LoVo (cell line): ENCODE results near the gene CRTC1.
A peak's percentile ranks its signal among the peaks of the same experiment; 100 is the strongest.

Source experiments
- DNase-seq: peaks from one replicate; pipeline ENCODE4 v3.0.0-alpha.2; 2016; ENCODE audit warnings: low spot score

Gene CRTC1

DNA sequence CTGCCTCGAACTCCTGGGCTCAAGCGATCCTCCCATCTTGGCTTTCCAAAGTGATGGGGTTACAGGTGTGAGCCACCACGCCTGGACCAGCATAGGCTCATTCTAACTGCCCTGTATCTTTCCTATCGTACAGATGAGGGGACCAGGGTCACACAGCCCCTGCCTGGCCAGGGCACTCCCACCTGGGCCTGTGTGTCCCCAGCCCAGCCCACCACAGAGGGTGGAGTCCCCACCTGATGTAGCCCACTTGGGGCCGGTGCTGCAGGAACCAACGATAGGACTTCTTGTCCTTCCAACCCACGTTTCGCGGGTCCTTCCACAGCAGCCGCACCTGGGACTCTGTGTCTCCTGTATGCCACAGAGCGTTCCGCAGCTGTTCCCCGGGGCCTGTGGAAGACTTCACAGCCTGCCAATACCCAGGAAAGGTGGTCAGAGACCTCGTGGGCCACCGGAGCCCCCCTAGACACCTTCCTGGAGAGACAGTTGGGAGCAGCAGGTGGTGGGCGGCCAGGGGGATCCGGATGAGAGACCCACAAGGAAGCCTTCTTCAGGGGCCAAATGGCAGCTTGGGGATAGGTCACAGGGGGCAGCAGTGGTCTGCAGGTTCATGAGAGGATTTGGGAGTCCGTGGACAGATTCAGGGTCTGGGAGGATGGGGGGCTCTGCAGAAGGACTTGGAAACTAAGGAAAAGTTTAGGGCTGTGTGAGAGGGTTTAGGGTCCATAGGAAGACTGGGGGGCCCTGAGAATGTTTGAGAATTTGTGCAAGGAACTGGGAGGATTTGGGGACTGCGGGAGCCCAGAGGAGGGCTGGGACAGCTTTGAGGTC is 100.7 kb downstream of the CRTC1 start:
- no peak for DNase-seq

DNA sequence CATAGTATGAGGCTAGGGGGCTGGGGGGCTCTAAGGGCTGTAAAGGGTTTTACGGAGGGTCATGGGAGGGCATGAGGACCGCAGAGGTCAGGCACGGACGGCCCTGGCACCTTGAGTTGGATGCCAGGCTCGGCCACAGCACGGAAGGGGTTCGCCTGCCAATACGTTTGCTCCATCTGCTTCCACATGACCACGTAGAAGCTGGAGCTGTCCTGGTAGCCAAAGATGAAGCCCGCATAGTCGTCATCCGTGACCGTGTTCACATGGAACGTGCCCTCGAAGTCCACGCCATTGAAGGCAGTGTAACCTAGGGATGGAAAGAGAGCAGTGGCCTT is 101.3 kb downstream of the CRTC1 start:
- DNase-seq: no peak

DNA sequence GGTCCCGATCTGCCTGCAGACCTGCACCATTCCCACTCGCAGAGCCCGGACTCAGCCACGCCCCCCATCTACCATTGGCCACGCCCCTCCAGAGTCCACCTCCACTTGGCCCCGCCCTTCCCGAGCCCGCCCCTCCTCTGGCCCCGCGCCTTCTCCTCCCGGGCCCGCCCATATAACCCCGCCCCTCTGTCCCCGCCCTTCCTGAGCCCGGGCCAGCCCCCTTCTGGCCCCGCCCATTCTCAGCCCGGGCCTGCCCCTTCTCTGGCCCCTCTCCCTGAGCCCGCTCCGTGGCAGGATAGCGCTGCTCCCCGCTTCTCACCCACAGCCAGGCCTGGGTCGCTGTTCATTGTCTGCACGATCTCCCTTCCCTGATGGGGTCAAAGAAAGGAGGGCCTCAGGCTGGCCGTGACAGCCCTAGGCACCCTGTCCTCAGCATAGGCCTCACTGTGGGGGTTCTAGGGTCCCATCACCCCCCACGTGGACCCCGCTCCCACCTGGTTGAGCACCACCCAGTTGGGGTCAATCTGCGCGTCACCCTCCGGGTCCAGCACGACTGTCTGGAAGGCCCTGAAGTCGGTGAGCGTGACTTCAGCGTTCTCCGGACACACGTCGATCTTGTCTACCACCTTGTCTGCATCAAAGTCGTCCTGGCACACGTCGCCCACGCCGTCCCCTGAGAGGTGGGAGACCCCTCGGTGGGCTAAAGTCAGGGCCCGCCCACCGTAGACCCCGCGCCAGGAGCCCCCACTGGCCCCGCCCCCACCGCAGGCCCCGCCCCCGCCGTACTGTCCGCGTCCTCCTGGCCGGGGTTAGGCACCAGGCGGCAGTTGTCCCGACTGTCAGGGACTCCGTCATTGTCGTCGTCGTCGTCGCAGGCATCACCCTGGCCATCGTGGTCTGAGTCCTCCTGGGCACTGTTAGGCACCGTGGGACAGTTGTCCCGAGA is 102.0 kb downstream of the CRTC1 start:
- DNase-seq: peak; percentile 62

DNA sequence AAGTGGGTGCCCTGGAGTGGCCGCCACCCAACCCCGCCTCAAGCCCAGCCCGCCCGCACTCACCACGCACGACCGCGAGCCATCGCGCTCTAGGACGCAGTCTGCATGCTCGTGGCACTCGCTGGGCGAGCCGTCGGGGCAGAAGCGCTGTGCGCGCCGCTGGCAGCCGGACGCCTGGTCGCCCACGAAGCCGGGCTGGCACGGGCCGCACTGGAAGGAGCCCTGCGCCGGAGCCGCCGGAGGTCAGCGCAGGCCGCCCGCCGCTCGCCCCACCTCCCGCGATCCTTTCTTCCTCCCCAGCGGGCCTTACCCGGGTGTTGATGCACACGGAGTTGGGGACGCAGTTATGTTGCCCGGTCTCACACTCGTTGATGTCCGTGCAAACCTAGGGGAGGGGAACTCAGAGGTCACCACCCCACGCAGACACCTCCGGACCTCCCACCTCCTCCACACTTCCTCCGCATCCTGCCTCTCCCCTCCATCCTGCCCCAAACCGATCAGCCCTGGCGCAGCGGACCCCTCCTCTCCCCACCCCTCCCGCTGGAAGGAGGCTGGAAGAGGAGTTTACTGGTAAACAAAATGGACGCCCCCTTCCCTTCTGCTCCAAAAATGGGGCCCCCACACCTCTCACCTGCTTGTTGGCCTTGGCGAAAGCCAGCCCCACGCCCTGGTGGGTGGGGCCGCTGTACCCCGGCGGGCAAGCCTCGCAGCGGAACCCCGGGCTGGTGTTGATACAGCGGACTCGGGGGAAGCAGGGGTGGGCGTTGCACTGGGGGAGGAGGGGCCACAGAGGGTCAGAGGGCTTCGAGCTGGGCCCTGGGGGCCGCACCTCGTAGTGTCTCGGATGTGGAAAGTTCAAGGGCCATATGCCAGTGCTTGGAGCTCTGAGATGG is 105.3 kb downstream of the CRTC1 start:
- DNase-seq: no peak

GRCh38 chr19:18789422-18789869 is 106.0 kb downstream of the CRTC1 start:
- no peak for DNase-seq

DNA sequence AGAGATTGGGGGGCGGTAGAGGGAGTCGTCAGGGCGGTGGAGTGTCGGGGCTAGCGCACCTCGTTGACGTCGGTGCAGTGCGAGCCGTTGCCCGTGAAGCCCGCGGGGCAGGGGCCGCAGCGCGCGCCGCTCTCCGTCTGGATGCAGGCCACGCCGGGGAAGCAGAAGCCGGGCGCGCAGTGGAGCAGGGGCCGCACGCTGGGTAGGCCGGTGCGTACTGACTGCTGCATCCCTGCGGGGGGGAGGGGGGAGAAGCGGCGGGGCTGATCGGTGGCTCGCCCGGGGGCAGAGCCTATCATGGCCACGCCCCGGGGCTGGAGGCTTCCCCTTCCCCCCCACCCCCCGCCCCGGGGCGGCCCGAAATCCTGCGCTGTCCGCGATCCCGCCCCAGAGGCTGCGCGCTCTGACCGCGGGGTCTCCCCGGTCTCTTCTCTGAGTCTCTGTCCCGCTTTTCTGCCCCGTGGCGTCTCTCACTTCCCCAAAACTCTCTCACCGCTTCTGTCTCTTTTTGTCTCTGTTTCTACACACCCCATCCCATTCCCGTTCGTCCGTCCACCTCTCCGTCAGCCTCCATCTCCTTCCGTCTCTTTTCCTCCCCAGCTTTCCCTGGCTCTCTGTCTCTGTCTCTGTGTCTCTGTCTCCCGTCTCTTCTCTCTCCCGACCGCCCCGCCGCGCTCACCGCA is 106.5 kb downstream of the CRTC1 start:
- DNase-seq: no peak

DNA sequence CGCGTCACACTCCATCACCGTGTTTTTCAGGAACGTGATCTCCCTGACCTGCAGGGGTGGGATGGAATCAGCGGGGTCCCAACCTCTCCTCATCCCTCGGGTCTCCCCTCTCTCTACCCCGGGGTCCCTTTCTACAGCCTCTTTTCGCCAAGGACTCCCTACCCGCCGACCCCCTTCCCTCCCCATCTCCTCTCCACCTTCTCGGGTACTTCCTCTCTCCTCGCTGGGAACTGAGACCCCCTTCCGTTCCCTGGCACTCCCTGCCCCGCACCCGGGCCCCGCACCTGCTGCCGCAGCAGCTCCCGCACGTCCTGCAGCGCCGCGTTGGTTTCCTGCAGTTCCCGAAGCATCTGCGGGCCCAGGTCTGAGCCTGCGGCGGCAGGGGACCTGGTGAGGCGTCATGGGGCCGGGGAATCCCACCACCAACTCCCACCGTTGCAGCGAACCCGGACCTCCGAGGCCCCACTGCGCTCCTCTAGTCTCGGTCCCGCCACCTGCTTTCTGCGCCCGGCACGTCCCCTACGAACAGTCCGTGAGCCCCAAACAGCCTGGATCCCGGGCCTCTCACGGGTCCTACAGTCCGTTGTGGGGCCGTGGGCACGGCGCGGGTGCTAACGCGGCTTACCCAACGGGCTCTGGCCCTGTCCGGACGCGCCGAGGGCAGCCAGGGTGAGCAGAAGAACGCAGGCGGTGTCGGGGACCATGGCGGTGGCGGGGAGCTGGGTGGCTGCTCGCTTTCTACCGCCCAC is 107.3 kb downstream of the CRTC1 start, which contains the start of gene COMP:
Gene COMP (minus strand): TSS at position 740 of the 749 bp plus-strand sequence. CDS start 36 bp downstream, at position 704.
- no peak for DNase-seq

DNA sequence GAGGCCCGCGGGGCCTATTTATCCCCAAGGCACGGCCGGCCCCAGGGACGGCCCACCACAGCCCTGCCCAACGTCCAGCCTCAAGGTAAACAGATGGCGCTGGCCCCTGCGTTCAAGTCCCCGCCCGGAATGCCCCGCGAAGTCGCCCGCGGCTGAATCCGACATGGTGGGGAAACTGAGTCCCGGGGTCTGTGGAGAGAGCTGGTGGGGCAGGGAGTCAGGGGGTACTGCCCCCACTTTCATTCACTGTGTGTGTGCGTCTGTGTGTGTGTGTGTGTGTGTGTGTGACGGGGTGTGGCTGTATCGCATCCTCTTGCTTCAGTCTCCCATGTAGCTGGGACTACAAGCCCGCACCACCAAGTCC is 107.8 kb downstream of the CRTC1 start:
- DNase-seq: no peak

GRCh38 chr19:18792661-18793060 is 109.2 kb downstream of the CRTC1 start:
- DNase-seq: no peak

DNA sequence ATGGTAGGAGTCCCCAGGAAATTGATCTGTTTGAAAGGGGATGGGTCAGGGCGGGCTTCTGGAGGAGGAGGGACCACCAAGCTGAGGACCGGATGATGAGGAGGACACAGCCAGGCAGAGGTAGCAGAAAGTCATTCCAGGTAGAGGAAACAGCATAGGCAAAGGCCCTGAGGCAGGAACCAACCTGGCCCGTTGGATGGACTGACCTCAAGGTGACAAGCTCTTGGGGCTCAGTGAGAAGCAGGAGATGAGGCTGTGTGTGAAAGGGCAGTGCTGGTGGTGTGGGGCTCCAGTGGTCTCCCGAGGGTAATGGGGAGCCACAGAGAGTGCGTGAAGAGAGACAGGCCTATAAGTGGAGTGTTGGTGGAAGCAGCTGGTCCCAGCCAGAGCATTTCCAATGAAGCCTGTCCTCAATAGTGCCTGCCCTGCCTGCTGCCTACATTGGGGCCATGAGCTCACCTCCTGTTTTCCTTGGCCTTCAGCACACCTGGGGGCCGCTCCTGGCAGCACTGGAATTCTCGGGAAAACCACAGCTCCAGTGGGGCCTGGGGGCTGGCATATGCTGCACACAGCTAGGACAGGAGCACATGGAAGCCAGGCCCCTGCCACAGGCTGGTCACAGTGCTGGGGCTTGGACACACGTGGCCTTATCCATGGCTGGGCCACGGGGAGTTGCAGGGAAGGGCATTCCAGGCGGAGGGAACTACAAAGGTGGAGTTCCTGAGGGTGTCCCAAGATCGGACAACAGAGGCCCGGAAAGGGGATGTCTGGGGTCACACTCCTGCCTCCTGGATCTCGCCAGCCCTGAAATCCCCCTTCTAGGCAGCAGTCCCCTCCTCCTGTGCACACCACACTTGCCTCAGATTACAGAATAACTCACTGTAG is 109.9 kb downstream of the CRTC1 start:
- DNase-seq: no peak

GRCh38 chr19:18794029-18794313 is 110.5 kb downstream of the CRTC1 start:
- DNase-seq: no peak

- DNase-seq: no peak
These were observed 111.2 kb downstream of the CRTC1 start for GRCh38 chr19:18794692-18795091.

DNA sequence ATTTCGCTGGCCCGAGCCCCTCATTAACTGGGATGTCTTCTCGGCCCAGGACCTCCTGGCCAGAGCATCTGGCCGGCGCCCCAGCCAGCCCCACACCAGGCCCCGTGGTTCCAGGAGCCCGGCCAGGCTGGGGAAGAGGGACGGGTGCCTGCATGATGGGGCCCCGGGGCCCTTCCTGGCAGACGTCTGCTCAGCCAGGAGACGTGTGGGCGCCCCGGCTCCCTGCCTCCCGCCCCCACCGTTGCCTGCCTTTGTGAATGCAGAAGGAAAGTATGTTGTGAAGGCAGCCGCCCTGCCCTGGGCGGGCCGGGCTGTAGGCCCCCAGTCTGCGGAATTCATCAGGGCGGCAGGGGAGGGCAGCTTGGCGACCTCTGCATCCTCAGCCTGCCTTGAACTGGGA is 112.1 kb downstream of the CRTC1 start:
- DNase-seq: no peak

GRCh38 chr19:18796239-18796638 is 112.8 kb downstream of the CRTC1 start:
- no peak for DNase-seq

- no peak for DNase-seq
These were observed 115.2 kb downstream of the CRTC1 start for GRCh38 chr19:18798384-18799352.

DNA sequence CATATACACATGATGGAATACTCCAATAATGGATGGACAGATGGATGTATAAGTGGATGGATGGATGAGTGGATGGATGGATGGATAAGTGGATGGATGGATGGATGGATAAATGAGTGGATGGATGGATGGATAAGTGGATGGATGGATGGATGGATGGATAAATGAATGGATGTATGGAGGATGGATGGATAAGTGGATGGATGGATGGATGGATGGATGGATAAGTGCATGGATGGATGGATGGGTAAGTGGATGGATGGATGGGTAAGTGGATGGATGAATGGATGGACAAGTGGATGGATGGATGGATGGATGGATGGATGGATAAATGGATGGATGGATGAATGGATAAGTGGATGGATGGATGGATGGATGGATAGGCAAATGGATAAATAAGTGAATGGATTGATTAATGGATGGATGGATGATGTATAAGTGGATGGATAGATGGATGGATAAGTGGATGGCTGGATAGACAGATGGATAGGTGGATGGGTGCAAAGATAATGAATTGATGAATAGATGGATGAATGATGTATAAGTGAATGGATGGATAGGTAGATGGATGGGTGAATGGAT is 116.0 kb downstream of the CRTC1 start:
- no peak for DNase-seq

GRCh38 chr19:18800079-18800478 is 116.6 kb downstream of the CRTC1 start:
- no peak for DNase-seq

- DNase-seq: no peak
These were observed 117.2 kb downstream of the CRTC1 start for GRCh38 chr19:18800636-18801035.
